Endothelial cell of umbilical vein (primary cell): Measurements from ENCODE around the gene METTL24. TPM values are rescaled to one million over a fixed set of nuclear protein-coding genes. Genes with fewer than 3 reads are reported as not detected.

ENCODE experiments used
- BruUV-seq: library from RNA; stranded (reverse); fragments of 400-500 nt; replicated peaks from 2 replicates; lab custom pipeline; 2021; lab: Mats Ljungman, UMichigan
- CTCF ChIA-PET: fragments of 300-600, 350-600 bp; sonication (Branson Sonifier 250); formaldehyde crosslinking; loops from one replicate; lab custom pipeline; 2021; ENCODE audit warnings: antibody characterized with exemption, inconsistent platforms; lab: Charles Lee
- POLR2A ChIA-PET: fragments of 300-600, 350-600 bp; sonication (Branson Sonifier 250); formaldehyde crosslinking; loops from one replicate; lab custom pipeline; 2021; ENCODE audit warnings: antibody characterized with exemption, inconsistent platforms; lab: Charles Lee
- DNase-seq: peaks from one replicate; pipeline ENCODE4 v3.0.0-alpha.2; 2011; ENCODE audit warnings: low read depth, low spot score
- FAIRE-seq: peaks from 2 replicates; lab custom pipeline; 2011; peaks lifted over from hg19 to GRCh38; lab: Jason Lieb, UNC
- H2AFZ ChIP-seq: 2 replicates; pipeline ENCODE4 v1.6.0; 2012; ENCODE audit warnings: low read depth, low read length, control low read depth, inconsistent platforms
- H3K27ac ChIP-seq: 2 replicates; pipeline ENCODE4 v1.5.1; 2011; ENCODE audit warnings: low read depth, mild to moderate bottlenecking, control low read depth, low read length, moderate library complexity; ENCODE audit not compliant: insufficient read depth
- H3K27me3 ChIP-seq, 2 experiments: 2 replicates each; pipeline versions ENCODE4 v1.6.0 to v1.6.1; 2011; ENCODE audit warnings: low read length in 2 of 2, mixed read lengths in 1 of 2; ENCODE audit not compliant: control insufficient read depth in 2 of 2, insufficient read depth in 2 of 2
- H3K36me3 ChIP-seq, 2 experiments: 2 replicates in 1 of 2; 3 replicates in 1 of 2; pipeline ENCODE4 v1.5.1; 2011; ENCODE audit warnings: low read length in 2 of 2, mild to moderate bottlenecking in 1 of 2, moderate library complexity in 1 of 2; ENCODE audit not compliant: control insufficient read depth in 2 of 2, insufficient read depth in 2 of 2; ENCODE audit errors: extremely low read depth in 1 of 2
- H3K4me1 ChIP-seq: 3 replicates; pipeline ENCODE4 v1.5.1; 2011; ENCODE audit warnings: mild to moderate bottlenecking, low read length; ENCODE audit not compliant: control insufficient read depth, insufficient read depth; ENCODE audit errors: extremely low read depth
- H3K4me2 ChIP-seq: 2 replicates; pipeline ENCODE4 v1.6.1; 2011; ENCODE audit warnings: low read length, control low read depth, mixed read lengths; ENCODE audit not compliant: insufficient read depth
- H3K4me3 ChIP-seq, 3 experiments: fragments of 200-600 bp in 1 of 3; sonication (generic), shearing (Covaris generic) in 1 of 3; replicated peaks in 1 of 3; 2 replicates each; pipeline ENCODE4 v1.5.1; 2011 to 2016; ENCODE audit warnings: control low read depth in 3 of 3, low read length in 3 of 3, mild to moderate bottlenecking in 2 of 3, inconsistent platforms in 1 of 3, low read depth in 1 of 3, moderate library complexity in 1 of 3; ENCODE audit not compliant: insufficient read depth in 1 of 3
- H3K79me2 ChIP-seq: 2 replicates; pipeline ENCODE4 v1.6.0; 2012; ENCODE audit warnings: low read length, inconsistent platforms; ENCODE audit not compliant: control insufficient read depth, insufficient read depth
- H3K9ac ChIP-seq: replicated peaks from 2 replicates; pipeline ENCODE3; 2011; ENCODE audit warnings: low read length, control low read depth; ENCODE audit not compliant: insufficient read depth; ENCODE audit errors: extremely low read depth
- H3K9me1 ChIP-seq: replicated peaks from 3 replicates; pipeline ENCODE4 v1.6.0; 2011; ENCODE audit warnings: mild to moderate bottlenecking, low read length; ENCODE audit not compliant: control insufficient read depth, insufficient read depth; ENCODE audit errors: extremely low read depth
- H3K9me3 ChIP-seq: replicated peaks from 2 replicates; pipeline ENCODE4 v1.5.1; 2012; ENCODE audit warnings: low read length, inconsistent platforms; ENCODE audit not compliant: control insufficient read depth, insufficient read depth
- H4K20me1 ChIP-seq: replicated peaks from 2 replicates; pipeline ENCODE3; 2011; ENCODE audit warnings: mild to moderate bottlenecking, low read length; ENCODE audit not compliant: control insufficient read depth, insufficient read depth; ENCODE audit errors: extremely low read depth
- CTCF ChIP-seq, 2 donors: IDR thresholded peaks; 1 replicate in 1 of 2; 2 replicates in 1 of 2; pipeline ENCODE4 v1.5.1; 2011; ENCODE audit warnings: low read length in 2 of 2, mild to moderate bottlenecking in 2 of 2, moderate library complexity in 2 of 2, control low read depth in 1 of 2, inconsistent platforms in 1 of 2, low read depth in 1 of 2; ENCODE audit not compliant: insufficient read depth in 1 of 2; ENCODE audit errors: extremely low read depth in 1 of 2
- EZH2 ChIP-seq: IDR thresholded peaks from 2 replicates; pipeline ENCODE4 v1.6.1; 2012; ENCODE audit warnings: borderline replicate concordance, low read depth, mild to moderate bottlenecking, moderate library complexity, low read length, inconsistent platforms; ENCODE audit not compliant: severe bottlenecking
- FOS ChIP-seq: IDR thresholded peaks from 2 replicates; pipeline ENCODE4 v1.6.1; 2011; ENCODE audit warnings: mild to moderate bottlenecking, low read length, moderate library complexity, borderline replicate concordance; ENCODE audit not compliant: insufficient read depth
- GATA2 ChIP-seq: IDR thresholded peaks from 2 replicates; pipeline ENCODE4 v1.7.0; 2011; ENCODE audit warnings: low read depth, mild to moderate bottlenecking, moderate library complexity, mixed read lengths, low read length; ENCODE audit not compliant: insufficient read length, insufficient read depth
- JUN ChIP-seq: IDR thresholded peaks from 2 replicates; pipeline ENCODE4 v1.6.1; 2011; ENCODE audit warnings: borderline replicate concordance, low read depth; ENCODE audit not compliant: insufficient read length, insufficient read depth
- MAX ChIP-seq: IDR thresholded peaks from 2 replicates; pipeline ENCODE4 v1.6.1; 2011; ENCODE audit not compliant: insufficient read depth, insufficient read length
- MYC ChIP-seq: IDR thresholded peaks from one replicate; pipeline ENCODE4 v1.6.1; 2011; ENCODE audit warnings: mild to moderate bottlenecking, low read depth, low read length
- POLR2A ChIP-seq: IDR thresholded peaks from 2 replicates; pipeline ENCODE4 v1.6.1; 2012; ENCODE audit warnings: low read depth, mild to moderate bottlenecking, control low read depth, low read length
- POLR2AphosphoS5 ChIP-seq: IDR thresholded peaks from 2 replicates; pipeline ENCODE4 v1.6.1; 2012; ENCODE audit warnings: low read depth, mild to moderate bottlenecking, control low read depth, low read length, moderate library complexity; ENCODE audit not compliant: insufficient read depth
- dilution Hi-C: fragments of 300-500 bp; cut with MboI; formaldehyde crosslinking; loops from one replicate; pipeline ENCODE4 v1.15.0; 2019; ENCODE audit warnings: low sequenced_read_pairs; ENCODE audit not compliant: extremely low pct_ligation_motif_present
- intact Hi-C: fragments of 100-400 bp; cut with micrococcal nuclease; formaldehyde crosslinking; loops from one replicate; pipeline ENCODE4 v1.10.0; 2022
- polyA plus RNA-seq, 4 experiments: library from polyadenylated mRNA; depleted of rRNA in 3 of 4; stranded (reverse) in 3 of 4; unstranded in 1 of 4; fragments of >200 nt; gene quantifications; 2 replicates each; pipeline versions ENCODE4 v1.2.1 to v1.2.3, GENCODE V29; 2011 to 2012; ENCODE audit warnings: missing spikeins in 1 of 4
- total RNA-seq: library from RNA; stranded (reverse); gene quantifications from 2 replicates; pipeline ENCODE4 v1.2.3, GENCODE V29; 2021

Gene METTL24
- total and polyA plus RNA-seq, 2 donors (not counting 3 experiments of a cell fraction or from before 2014, with no cell fraction given) = not detected

DNA sequence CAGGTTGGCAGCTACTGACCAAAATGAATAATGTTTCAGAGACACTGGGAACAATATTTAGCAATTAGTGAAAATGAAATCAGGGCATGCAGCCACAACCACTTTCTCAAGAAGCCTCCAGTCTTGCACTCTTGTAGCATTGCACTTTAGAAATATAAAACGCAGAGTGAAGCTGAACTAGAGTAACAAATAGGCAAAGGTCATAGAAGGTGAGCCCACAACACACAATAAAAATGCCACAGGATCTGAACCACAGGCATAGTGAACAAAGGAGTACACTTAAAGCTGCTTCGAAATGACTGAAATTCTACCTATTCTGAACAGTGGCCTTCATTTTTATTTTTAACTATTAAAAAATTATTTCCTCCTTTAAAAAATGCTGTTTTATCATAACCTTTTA, 32.3 kb upstream of the METTL24 start:
- Histone ChIP-seq H4K20me1 (no peaks in the 10 kb centered on the region), H3K9me1 (no peaks in the 10 kb centered on the region), H3K79me2 (no peaks in the 10 kb centered on the region), H3K36me3 (no peaks in the 10 kb centered on the region), H3K4me1 (peaks cover 17% of the 10 kb centered on the region), H3K4me2 (peak overlapping the region; percentile 13), H2AFZ (no peak overlapping the region), H3K4me3 (no peak overlapping the region), H3K9me3 (no peaks in the 10 kb centered on the region), H3K9ac (no peak overlapping the region), H3K27me3 (peaks cover 10 to 15% of the 10 kb centered on the region in 2 experiments), H3K27ac (peak overlapping the region; percentile 54)
- FAIRE-seq = no peak
- DNase-seq = no peak
- no peak for TF ChIP-seq FOS
- TF ChIP-seq EZH2 = no peak
- TF ChIP-seq MYC = no peak
- no peak for TF ChIP-seq CTCF (IDR thresholded peaks at IDR 0.05; ENCODE audit: extremely low read depth in 1 of 2, insufficient read depth in 1 of 2, low read depth in 1 of 2, low read length in 2 of 2)
- TF ChIP-seq JUN = no peak
- TF ChIP-seq MAX = no peak
- TF ChIP-seq POLR2AphosphoS5 = no peak
- no peak for TF ChIP-seq POLR2A
- TF ChIP-seq GATA2 = no peak
- intact Hi-C loops = loop anchor here (1.0 to 2.0 kb wide), 6 partner anchors 337 to 864 kb away; no protein-coding TSS in a partner anchor
- ChIA-PET CTCF (interaction anchor here (0.7 to 9.2 kb wide), 17 partner anchors 11 to 863 kb away, joined by 3 to 192 read pairs (median 4); partner anchors contain the start of gene WASF1), POLR2A (no interaction called here)
- no TSS peak for BruUV-seq
- dilution Hi-C loops = no loop called here
